Astrocyte (in vitro differentiated cells and primary cell): Measurements from ENCODE around the gene CADM1. TPM values are rescaled to one million over a fixed set of nuclear protein-coding genes. Genes with fewer than 3 reads are reported as not detected.

Experiments used
- DNase-seq: peaks from one replicate; pipeline ENCODE4 v3.0.0-alpha.2; 2010; ENCODE audit warnings: low read depth
- FAIRE-seq: peaks from 2 replicates; lab custom pipeline; 2011; peaks lifted over from hg19 to GRCh38; lab: Jason Lieb, UNC
- H2AFZ ChIP-seq: 2 replicates; pipeline ENCODE4 v1.6.0; 2012; ENCODE audit warnings: low read depth, low read length, inconsistent platforms
- H3K27ac ChIP-seq: 2 replicates; pipeline ENCODE4 v1.5.1; 2011; ENCODE audit warnings: low read depth, low read length, inconsistent platforms
- H3K27me3 ChIP-seq: 2 replicates; pipeline ENCODE4 v1.6.0; 2011; ENCODE audit warnings: low read length, inconsistent platforms; ENCODE audit not compliant: insufficient read depth
- H3K36me3 ChIP-seq: 2 replicates; pipeline ENCODE4 v1.5.1; 2011; ENCODE audit warnings: low read length, inconsistent platforms; ENCODE audit not compliant: insufficient read depth
- H3K4me1 ChIP-seq: 2 replicates; pipeline ENCODE4 v1.5.1; 2011; ENCODE audit warnings: low read length, inconsistent platforms; ENCODE audit not compliant: insufficient read depth
- H3K4me2 ChIP-seq: 2 replicates; pipeline ENCODE4 v1.6.0; 2012; ENCODE audit warnings: low read length, inconsistent platforms
- H3K4me3 ChIP-seq: 2 replicates; pipeline ENCODE4 v1.5.1; 2011; ENCODE audit warnings: low read depth, mild to moderate bottlenecking, low read length, inconsistent platforms; ENCODE audit not compliant: insufficient read depth
- H3K79me2 ChIP-seq: 2 replicates; pipeline ENCODE4 v1.6.0; 2012; ENCODE audit warnings: mild to moderate bottlenecking, low read length, inconsistent platforms; ENCODE audit not compliant: insufficient read depth
- H3K9ac ChIP-seq: 2 replicates; pipeline ENCODE4 v1.6.0; 2012; ENCODE audit warnings: mild to moderate bottlenecking, low read length, inconsistent platforms
- H3K9me3 ChIP-seq: 2 replicates; pipeline ENCODE4 v1.5.1; 2012; ENCODE audit warnings: low read depth, mild to moderate bottlenecking, low read length, inconsistent platforms; ENCODE audit not compliant: insufficient read depth
- H4K20me1 ChIP-seq: 2 replicates; pipeline ENCODE4 v1.6.0; 2012; ENCODE audit warnings: low read length, inconsistent platforms; ENCODE audit not compliant: insufficient read depth
- H3K27ac Mint-ChIP-seq: one replicate; pipeline ENCODE4 v1.8.0; 2021; ENCODE audit warnings: mild to moderate bottlenecking, mixed read lengths; ENCODE audit not compliant: unreplicated experiment
- H3K27me3 Mint-ChIP-seq: one replicate; pipeline ENCODE4 v1.8.0; 2021; ENCODE audit warnings: low read depth, mixed read lengths; ENCODE audit not compliant: unreplicated experiment
- H3K36me3 Mint-ChIP-seq: one replicate; pipeline ENCODE4 v1.8.0; 2021; ENCODE audit warnings: low read depth, mixed read lengths; ENCODE audit not compliant: unreplicated experiment
- H3K4me1 Mint-ChIP-seq: one replicate; pipeline ENCODE4 v1.8.0; 2021; ENCODE audit warnings: low read depth, mixed read lengths; ENCODE audit not compliant: unreplicated experiment
- H3K4me3 Mint-ChIP-seq: one replicate; pipeline ENCODE4 v1.8.0; 2021; ENCODE audit warnings: mild to moderate bottlenecking, moderate library complexity, mixed read lengths; ENCODE audit not compliant: unreplicated experiment
- H3K9me3 Mint-ChIP-seq: one replicate; pipeline ENCODE4 v1.8.0; 2021; ENCODE audit warnings: mild to moderate bottlenecking, mixed read lengths; ENCODE audit not compliant: unreplicated experiment
- CTCF ChIP-seq: IDR thresholded peaks from 2 replicates; pipeline ENCODE4 v1.5.1; 2011; ENCODE audit warnings: low read depth, mild to moderate bottlenecking, inconsistent platforms, low read length, moderate library complexity; ENCODE audit not compliant: insufficient read depth
- EZH2 ChIP-seq: IDR thresholded peaks from 2 replicates; pipeline ENCODE4 v1.6.1; 2012; ENCODE audit warnings: mild to moderate bottlenecking, low read length, inconsistent platforms; ENCODE audit not compliant: insufficient read depth
- total RNA-seq: library from RNA; stranded (reverse); gene quantifications from 2 replicates; pipeline ENCODE4 v1.2.1, GENCODE V29; 2021

CADM1 gene
- total RNA-seq, 1 donor from 2014 or later, result 414 TPM

DNA sequence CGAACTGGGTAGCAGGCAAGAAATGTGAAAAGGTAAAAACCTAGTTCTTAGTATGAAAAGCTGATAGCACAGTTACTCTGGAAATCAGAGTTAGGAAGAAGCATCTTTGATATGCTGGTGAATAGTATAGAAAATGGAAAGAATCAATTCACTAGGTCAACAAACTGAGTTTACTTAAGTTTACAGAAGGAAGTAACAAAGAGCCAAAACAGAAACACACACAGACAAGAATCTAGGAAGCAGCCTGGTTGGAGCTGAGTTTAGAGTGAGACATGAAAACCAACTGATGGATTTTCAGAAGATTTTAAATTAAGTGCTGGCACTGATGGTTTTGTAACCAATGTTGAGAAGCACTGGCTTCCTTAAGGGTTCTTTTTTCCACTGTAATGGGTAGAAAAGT, 296.3 kb downstream of the CADM1 start:
- H3K36me3 Mint-ChIP-seq, result peaks cover 33% of the 10 kb centered on the region
- no peak for TF ChIP-seq CTCF
- no peak for TF ChIP-seq EZH2
- FAIRE-seq, result no peak

GRCh38 chr11:115207166-115207591, 297.0 kb downstream of the CADM1 start:
- peaks cover 28% of the 10 kb centered on the region for H3K36me3 Mint-ChIP-seq
- H3K4me2 ChIP-seq, result no peak overlapping the region

More for the DNA sequence above, 296.3 kb downstream of the CADM1 start:
- Mint-ChIP-seq H3K4me1 (no peaks in the 10 kb centered on the region), H3K9me3 (no peaks in the 10 kb centered on the region), H3K27ac (no peak overlapping the region), H3K27me3 (no peaks in the 10 kb centered on the region), H3K4me3 (no peak overlapping the region)
- H3K27ac ChIP-seq, result no peak overlapping the region
- no peak overlapping the region for H2AFZ ChIP-seq
- no peaks in the 10 kb centered on the region for H3K79me2 ChIP-seq
- no peaks in the 10 kb centered on the region for H3K4me1 ChIP-seq
- no peaks in the 10 kb centered on the region for H4K20me1 ChIP-seq
- DNase-seq, result no peak
- H3K4me3 ChIP-seq, result no peak overlapping the region
- H3K27me3 ChIP-seq, result no peaks in the 10 kb centered on the region
- no peak overlapping the region for H3K4me2 ChIP-seq
- no peak overlapping the region for H3K9ac ChIP-seq
- H3K36me3 ChIP-seq, result no peaks in the 10 kb centered on the region
- no peaks in the 10 kb centered on the region for H3K9me3 ChIP-seq

More at GRCh38 chr11:115207166-115207591, 297.0 kb downstream of the CADM1 start:
- no peak overlapping the region for H3K27ac ChIP-seq
- no peak overlapping the region for H2AFZ ChIP-seq
- DNase-seq, result no peak
- no peaks in the 10 kb centered on the region for H3K9me3 ChIP-seq
- no peak for FAIRE-seq
- no peak overlapping the region for H3K4me3 ChIP-seq
- no peaks in the 10 kb centered on the region for H3K36me3 ChIP-seq
- no peaks in the 10 kb centered on the region for H4K20me1 ChIP-seq
- no peaks in the 10 kb centered on the region for H3K79me2 ChIP-seq
- Mint-ChIP-seq H3K4me1 (no peaks in the 10 kb centered on the region), H3K4me3 (no peak overlapping the region), H3K27me3 (no peaks in the 10 kb centered on the region), H3K9me3 (no peaks in the 10 kb centered on the region), H3K27ac (no peak overlapping the region)
- no peak overlapping the region for H3K9ac ChIP-seq
- TF ChIP-seq CTCF (no peak), EZH2 (no peak)
- H3K27me3 ChIP-seq, result no peaks in the 10 kb centered on the region
- H3K4me1 ChIP-seq, result no peaks in the 10 kb centered on the region
